OCI-LY1 (cell line): ENCODE measurements around the gene CGB2.

ENCODE experiments used
- EZH2 ChIP-seq: fragments of 200-600 bp; sonication (generic), shearing (Covaris generic); IDR thresholded peaks from 2 replicates; pipeline ENCODE4 v1.8.0; 2017; ENCODE audit warnings: borderline replicate concordance, mixed run types, mild to moderate bottlenecking, antibody characterized with exemption, low read length, moderate library complexity, mixed read lengths
- TF ChIP-seq, protein P1 (sequence below): fragments of 200-600 bp; sonication (generic), shearing (Covaris generic); IDR thresholded peaks from 2 replicates; pipeline ENCODE4 v1.5.1; 2017; ENCODE audit warnings: mild to moderate bottlenecking, antibody characterized with exemption, low read length, moderate library complexity, mixed read lengths

DNA sequence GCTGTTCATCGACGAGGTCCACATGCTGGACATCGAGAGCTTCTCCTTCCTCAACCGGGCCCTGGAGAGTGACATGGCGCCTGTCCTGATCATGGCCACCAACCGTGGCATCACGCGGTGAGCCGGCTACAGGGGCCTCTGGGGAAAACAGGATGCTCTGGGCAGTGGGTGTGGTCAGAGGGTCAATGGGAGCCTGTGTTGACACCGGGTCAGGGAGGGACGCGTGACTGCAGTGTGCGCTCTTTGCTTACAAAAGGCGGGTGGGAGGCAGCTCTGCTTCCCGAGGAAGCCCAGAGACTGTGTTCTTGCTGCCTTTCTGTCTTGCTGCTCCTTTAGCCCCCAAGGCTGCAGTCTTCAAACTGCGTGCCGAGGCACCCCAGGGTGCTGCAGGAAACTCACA is 20.5 kb upstream of the CGB2 start:
- TF ChIP-seq, protein P1, sequence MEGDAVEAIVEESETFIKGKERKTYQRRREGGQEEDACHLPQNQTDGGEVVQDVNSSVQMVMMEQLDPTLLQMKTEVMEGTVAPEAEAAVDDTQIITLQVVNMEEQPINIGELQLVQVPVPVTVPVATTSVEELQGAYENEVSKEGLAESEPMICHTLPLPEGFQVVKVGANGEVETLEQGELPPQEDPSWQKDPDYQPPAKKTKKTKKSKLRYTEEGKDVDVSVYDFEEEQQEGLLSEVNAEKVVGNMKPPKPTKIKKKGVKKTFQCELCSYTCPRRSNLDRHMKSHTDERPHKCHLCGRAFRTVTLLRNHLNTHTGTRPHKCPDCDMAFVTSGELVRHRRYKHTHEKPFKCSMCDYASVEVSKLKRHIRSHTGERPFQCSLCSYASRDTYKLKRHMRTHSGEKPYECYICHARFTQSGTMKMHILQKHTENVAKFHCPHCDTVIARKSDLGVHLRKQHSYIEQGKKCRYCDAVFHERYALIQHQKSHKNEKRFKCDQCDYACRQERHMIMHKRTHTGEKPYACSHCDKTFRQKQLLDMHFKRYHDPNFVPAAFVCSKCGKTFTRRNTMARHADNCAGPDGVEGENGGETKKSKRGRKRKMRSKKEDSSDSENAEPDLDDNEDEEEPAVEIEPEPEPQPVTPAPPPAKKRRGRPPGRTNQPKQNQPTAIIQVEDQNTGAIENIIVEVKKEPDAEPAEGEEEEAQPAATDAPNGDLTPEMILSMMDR: no peak
- no peak for TF ChIP-seq EZH2
